NCI-H2227 (cell line): Measurements from ENCODE around the gene PSENEN.
"Not testable (repeated sequence)": the region's sequence is repeated elsewhere in the genome, so short reads cannot be mapped to it uniquely, and the experiment has no call there.

Experiments
- DNase-seq: peaks from one replicate; lab custom pipeline; 2025; ENCODE audit not compliant: unreplicated experiment; lab: John Stamatoyannopoulos, UW

PSENEN gene

GRCh38 chr19:35787227-35787799 is 41.9 kb downstream of the PSENEN start:
- no peak for DNase-seq

GRCh38 chr19:35788205-35788960 is 42.9 kb downstream of the PSENEN start:
- DNase-seq: no peak

DNA sequence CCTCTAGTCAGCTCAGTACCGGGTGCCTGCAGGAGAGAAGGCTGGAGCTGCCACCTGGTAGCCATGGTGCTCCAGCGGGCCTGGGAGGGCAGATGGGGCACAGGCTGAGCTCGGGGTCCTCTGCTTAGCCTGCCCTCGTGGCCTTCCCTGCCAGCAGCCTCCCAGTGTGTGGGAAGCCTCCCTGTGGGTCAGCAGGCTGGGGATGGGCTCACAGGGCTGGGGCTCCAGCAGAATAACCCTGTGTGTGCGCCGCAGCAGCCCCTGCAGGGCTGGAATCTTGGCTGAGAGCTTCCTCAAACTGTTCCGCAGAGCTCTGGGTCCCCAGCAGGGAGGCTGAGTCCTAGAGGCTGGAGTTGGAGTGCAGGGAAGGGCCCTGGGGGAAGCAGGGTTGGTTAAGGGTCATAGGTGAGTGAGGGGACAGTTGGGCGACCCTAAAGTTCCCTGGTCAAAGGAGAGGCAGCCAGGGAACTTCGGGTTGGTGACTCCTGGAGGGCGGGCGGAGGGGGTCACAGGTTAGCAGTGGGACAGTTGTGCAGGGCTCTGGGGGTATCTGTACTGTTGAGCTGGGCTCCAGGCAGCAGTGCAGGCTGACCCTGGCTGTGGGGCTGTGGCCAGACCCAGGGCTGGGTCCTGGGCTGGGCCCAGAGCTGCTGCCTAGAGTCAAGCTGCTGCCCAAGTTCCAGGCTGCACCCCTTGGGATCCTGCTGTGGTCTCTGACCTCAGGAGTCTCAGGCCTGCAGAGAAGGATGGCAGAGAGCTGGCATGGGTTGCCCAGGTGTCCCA is 43.9 kb downstream of the PSENEN start:
- no peak for DNase-seq

- no peak for DNase-seq
Observed at GRCh38 chr19:35789978-35790944, 44.8 kb downstream of the PSENEN start.

DNA sequence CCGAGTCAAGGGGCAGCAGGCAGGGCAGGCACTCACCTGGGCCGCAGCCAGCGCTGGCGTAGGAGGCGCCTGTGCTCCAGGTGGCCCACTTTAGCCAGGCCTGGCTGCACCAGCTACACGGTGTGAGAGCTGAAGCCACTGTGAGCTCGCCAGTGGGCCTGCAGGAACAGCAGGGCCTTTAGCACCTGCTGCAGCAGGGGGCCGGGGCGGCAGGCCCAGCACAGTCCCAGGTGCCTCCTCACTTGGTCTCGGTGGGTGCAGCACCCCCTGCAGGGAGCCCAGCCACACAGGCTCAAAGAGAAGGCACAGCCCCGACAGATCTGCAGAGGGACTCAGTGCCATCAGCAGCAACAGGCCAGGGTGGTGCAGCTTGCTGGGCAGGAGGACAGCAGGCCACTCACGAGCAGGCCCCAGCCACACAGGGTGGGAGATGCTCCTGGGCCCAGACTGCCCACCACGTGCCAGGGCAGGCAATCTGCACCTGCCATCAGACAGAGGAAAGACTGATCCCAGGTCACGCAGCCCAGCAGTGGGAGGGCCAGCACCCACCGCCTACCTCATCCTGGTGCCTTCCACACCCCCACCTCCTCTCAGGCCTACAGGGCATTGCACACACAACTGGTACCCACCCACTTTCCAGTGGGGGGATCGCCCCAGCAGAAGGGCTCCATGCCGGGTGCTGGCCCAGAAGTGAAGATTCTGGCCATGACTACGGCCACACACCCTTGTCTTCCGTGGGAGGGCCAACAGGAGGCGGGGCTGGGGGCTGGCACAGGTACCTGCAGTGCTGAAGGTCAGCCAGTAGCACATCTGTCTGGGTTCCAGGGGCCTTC is 45.7 kb downstream of the PSENEN start:
- DNase-seq: no peak

DNA sequence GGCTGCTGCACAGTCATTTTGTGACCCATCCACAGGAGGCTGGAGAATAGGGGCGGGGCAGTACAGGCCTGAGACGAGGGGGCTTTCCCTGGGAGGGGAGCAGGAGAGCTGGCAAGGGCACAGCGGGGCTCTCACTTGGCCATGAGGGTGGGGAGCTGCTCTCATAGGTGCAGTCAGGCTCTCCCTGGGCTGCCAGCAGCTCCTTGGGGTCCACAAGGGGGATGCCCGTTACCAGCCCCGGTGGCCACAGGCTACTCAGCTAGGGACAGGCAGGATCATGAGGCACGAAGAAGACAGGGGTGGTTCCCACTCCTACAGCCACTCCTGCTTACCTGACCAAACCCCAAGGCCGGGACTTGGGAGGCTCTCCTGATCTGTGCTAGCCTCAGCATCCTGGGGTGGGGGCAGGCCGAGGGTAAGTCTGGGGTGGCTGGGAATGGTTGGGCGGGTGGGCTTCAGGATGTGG is 46.4 kb downstream of the PSENEN start:
- DNase-seq: no peak

- DNase-seq: no peak
Observed at GRCh38 chr19:35792312-35792711, 46.9 kb downstream of the PSENEN start.

DNA sequence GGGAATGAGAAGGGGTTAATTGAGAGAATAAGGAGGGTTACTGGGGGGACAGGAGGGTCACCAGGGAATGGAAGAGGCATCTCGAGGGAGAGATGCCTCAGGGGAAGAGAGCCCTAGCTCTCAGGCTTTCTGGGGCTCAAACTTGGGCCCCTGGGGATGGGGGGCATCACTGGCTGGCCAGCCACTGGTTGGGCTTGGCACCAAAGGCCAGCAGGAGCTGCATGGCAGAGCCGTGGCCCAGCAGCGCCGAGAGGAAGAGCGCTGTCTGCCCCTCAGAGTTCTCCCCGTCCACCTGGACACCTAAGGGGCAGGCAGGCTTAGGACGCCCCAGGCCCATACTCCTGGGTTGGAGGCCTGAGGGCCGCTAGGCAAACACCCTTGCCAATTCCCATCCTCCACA is 47.4 kb downstream of the PSENEN start:
- no peak for DNase-seq

DNA sequence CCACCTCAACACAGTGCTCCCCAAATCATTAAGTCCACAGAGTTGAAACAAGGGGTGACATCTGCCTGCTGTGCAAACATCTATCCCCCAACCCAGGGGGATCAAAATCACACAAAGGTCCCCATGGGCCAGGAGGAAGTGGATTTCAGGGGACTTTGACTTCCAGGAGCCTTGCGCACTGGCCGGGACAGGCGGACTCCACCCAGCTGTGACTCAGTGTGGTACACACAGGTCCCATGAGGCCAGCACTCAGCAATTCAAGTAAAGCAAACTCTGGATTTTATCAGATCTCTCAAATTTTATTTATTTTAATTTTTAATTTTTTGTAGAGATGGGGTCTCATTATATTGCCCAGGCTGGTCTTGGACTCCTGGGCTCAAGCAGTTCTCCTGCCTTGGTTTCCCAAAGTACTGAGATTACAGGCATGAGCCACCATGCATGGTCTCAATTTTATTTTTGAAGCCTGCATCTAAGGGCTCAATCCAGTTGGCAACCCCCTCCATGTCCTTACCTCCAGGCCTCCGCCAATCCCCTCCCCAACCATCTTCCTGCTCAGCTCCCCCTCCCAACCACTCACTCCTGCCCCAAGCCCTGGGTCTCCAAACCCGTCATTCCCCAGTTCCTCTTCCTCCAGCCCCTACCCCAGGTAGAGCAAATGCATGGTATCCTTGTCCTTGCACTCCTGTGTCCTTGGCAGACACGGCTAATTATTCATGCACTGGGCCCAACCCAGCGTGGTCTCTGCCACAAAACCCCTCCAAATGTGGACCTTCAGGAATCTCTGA is 48.1 kb downstream of the PSENEN start:
- no peak for DNase-seq

DNA sequence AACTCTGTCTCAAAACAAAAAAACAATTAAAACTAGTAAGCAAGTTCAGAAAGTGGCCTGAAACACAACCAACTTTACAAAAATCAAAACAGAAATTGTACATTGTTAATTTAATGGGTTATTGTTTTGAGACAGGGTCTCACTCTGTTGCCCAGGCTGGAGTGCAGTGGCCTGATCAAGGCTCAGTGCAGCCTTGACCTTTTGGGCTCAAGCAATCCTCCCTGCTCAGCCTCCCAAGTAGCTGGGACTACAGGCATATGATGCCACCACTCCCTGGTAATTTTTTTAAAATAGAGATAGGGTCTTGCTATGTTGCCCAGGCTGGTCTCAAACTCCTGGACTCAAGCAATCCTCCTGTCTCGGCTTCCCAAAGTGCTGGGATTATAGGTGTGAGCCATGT is 50.1 kb downstream of the PSENEN start:
- DNase-seq: not testable (repeated sequence)
